K562 (cell line): Measurements from ENCODE around the gene PPP1R10. TPM values are rescaled to one million over a fixed set of nuclear protein-coding genes. Genes with fewer than 3 reads are reported as not detected.

Experiments
- CEBPG ChIP-seq, 3 experiments: fragments of 200-800 bp in 1 of 3; sonication (Bioruptor generic) in 1 of 3; sonication (generic) in 1 of 3; formaldehyde crosslinking in 1 of 3; IDR thresholded peaks in 2 of 3; conservative IDR thresholded peaks in 1 of 3; 2 replicates each; pipeline versions ENCODE4 v1.6.1 to v1.8.0; 2016 to 2022; ENCODE audit warnings: missing compliant biosample characterization in 2 of 3, missing genetic modification characterization in 2 of 3, mild to moderate bottlenecking in 1 of 3, missing genetic modification reagents in 1 of 3
- KAT8 ChIP-seq: fragments of 450-650 bp; IDR thresholded peaks from 2 replicates; pipeline ENCODE4 v1.6.1; 2016; ENCODE audit warnings: low read depth, mild to moderate bottlenecking
- L3MBTL2 ChIP-seq: fragments of 450-650 bp; IDR thresholded peaks from 2 replicates; pipeline ENCODE4 v1.6.1; 2016; ENCODE audit warnings: mild to moderate bottlenecking, moderate library complexity
- PCBP1 ChIP-seq: fragments of 200-400 bp; formaldehyde crosslinking; IDR thresholded peaks from 2 replicates; pipeline ENCODE4 v1.6.1; 2018; ENCODE audit warnings: mild to moderate bottlenecking, low read depth, low read length; ENCODE audit not compliant: poor library complexity, severe bottlenecking
- PHF21A ChIP-seq: fragments of 450-650 bp; IDR thresholded peaks from 2 replicates; pipeline ENCODE4 v1.6.1; 2017; ENCODE audit warnings: low read depth, borderline replicate concordance
- POLR2G ChIP-seq: fragments of 200-400 bp; formaldehyde crosslinking; IDR thresholded peaks from 2 replicates; pipeline ENCODE4 v1.6.1; 2017; ENCODE audit warnings: low read depth, mild to moderate bottlenecking, antibody characterized with exemption, low read length, moderate library complexity
- RBM39 ChIP-seq: fragments of 200-400 bp; formaldehyde crosslinking; optimal IDR thresholded peaks from 2 replicates; pipeline ENCODE3; 2018; ENCODE audit warnings: low read depth, low read length
- SETDB1 ChIP-seq: IDR thresholded peaks from one replicate; pipeline ENCODE4 v1.6.1; 2012; ENCODE audit warnings: low read length, control low read depth, inconsistent platforms
- SMARCE1 ChIP-seq: fragments of 450-650 bp; IDR thresholded peaks from 2 replicates; pipeline ENCODE4 v1.7.1; 2016; ENCODE audit warnings: mild to moderate bottlenecking
- TCF3 ChIP-seq: sonication (generic); formaldehyde crosslinking; IDR thresholded peaks from 2 replicates; pipeline ENCODE4 v1.4.0; 2020; ENCODE audit warnings: mild to moderate bottlenecking, missing genetic modification reagents
- YBX1 ChIP-seq: fragments of 450-650 bp; IDR thresholded peaks from 2 replicates; pipeline ENCODE4 v1.7.1; 2016; ENCODE audit warnings: mild to moderate bottlenecking
- ZBED1 ChIP-seq: IDR thresholded peaks from 2 replicates; pipeline ENCODE4 v1.6.1; 2014
- ZNF124 ChIP-seq: sonication (generic); formaldehyde crosslinking; IDR thresholded peaks from 2 replicates; pipeline ENCODE4 v1.8.1; 2022; ENCODE audit warnings: missing genetic modification reagents
- ZNF436 ChIP-seq: fragments of 250-450, 450-650 bp; sonication (Bioruptor Pico); formaldehyde crosslinking; IDR thresholded peaks from 2 replicates; pipeline ENCODE4 v1.7.0; 2020; ENCODE audit warnings: mild to moderate bottlenecking
- ZNF57 ChIP-seq: fragments of 450-650 bp; formaldehyde crosslinking; IDR thresholded peaks from 2 replicates; pipeline ENCODE4 v1.4.0; 2020; ENCODE audit warnings: mild to moderate bottlenecking, moderate library complexity
- polyA plus RNA-seq, 8 experiments: library from polyadenylated mRNA; depleted of rRNA in 4 of 8; stranded (reverse) in 5 of 8; unstranded in 3 of 8; fragments of >200 nt; fragmentation: Nextera tagmentation in 2 of 8; fragmentation: Illumina TruSeq in 1 of 8; extraction: Ambion mirVana in 2 of 8; extraction: Trizol in 1 of 8; gene quantifications; 2 replicates each; pipeline versions ENCODE4 v1.2.1 to v1.2.3, GENCODE V29; 2011 to 2014; ENCODE audit warnings: inconsistent platforms in 1 of 8, missing spikeins in 1 of 8
- total RNA-seq, 7 experiments: library from RNA; depleted of rRNA in 6 of 7; stranded (reverse); fragments of >200 nt in 6 of 7; fragmentation: Illumina TruSeq in 2 of 7; extraction: Trizol in 2 of 7; gene quantifications; 2 replicates each; pipeline versions ENCODE4 v1.2.1 to v1.2.3, GENCODE V29; 2011 to 2021; ENCODE audit warnings: low replicate concordance in 1 of 7
- TF ChIP-seq, protein P1 (sequence below), 2 experiments: fragments of 450-650 bp in 1 of 2; sonication (generic) in 1 of 2; formaldehyde crosslinking in 1 of 2; IDR thresholded peaks; 2 replicates each; pipeline versions ENCODE4 v1.7.1 to v1.9.0; 2016 to 2022; ENCODE audit warnings: inconsistent platforms in 1 of 2, mild to moderate bottlenecking in 1 of 2, missing genetic modification reagents in 1 of 2
- TF ChIP-seq, protein P2 (sequence below): sonication (generic); formaldehyde crosslinking; IDR thresholded peaks from 2 replicates; pipeline ENCODE4 v1.8.0; 2023; ENCODE audit warnings: mild to moderate bottlenecking, missing genetic modification reagents

The PPP1R10 gene
- total and polyA plus RNA-seq, 9 of the 15 experiments (the other 6 are each of a cell fraction or from before 2014, with no cell fraction given): 14.1 to 65.5 (median 32.6) TPM

- TF ChIP-seq, protein P1, sequence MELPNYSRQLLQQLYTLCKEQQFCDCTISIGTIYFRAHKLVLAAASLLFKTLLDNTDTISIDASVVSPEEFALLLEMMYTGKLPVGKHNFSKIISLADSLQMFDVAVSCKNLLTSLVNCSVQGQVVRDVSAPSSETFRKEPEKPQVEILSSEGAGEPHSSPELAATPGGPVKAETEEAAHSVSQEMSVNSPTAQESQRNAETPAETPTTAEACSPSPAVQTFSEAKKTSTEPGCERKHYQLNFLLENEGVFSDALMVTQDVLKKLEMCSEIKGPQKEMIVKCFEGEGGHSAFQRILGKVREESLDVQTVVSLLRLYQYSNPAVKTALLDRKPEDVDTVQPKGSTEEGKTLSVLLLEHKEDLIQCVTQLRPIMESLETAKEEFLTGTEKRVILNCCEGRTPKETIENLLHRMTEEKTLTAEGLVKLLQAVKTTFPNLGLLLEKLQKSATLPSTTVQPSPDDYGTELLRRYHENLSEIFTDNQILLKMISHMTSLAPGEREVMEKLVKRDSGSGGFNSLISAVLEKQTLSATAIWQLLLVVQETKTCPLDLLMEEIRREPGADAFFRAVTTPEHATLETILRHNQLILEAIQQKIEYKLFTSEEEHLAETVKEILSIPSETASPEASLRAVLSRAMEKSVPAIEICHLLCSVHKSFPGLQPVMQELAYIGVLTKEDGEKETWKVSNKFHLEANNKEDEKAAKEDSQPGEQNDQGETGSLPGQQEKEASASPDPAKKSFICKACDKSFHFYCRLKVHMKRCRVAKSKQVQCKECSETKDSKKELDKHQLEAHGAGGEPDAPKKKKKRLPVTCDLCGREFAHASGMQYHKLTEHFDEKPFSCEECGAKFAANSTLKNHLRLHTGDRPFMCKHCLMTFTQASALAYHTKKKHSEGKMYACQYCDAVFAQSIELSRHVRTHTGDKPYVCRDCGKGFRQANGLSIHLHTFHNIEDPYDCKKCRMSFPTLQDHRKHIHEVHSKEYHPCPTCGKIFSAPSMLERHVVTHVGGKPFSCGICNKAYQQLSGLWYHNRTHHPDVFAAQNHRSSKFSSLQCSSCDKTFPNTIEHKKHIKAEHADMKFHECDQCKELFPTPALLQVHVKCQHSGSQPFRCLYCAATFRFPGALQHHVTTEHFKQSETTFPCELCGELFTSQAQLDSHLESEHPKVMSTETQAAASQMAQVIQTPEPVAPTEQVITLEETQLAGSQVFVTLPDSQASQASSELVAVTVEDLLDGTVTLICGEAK (IDR thresholded peaks at IDR 0.05): no peak
- TF ChIP-seq, protein P1 (CRISPR knock-in tag; IDR thresholded peaks at IDR 0.05): no peak
- TF ChIP-seq, protein P2, sequence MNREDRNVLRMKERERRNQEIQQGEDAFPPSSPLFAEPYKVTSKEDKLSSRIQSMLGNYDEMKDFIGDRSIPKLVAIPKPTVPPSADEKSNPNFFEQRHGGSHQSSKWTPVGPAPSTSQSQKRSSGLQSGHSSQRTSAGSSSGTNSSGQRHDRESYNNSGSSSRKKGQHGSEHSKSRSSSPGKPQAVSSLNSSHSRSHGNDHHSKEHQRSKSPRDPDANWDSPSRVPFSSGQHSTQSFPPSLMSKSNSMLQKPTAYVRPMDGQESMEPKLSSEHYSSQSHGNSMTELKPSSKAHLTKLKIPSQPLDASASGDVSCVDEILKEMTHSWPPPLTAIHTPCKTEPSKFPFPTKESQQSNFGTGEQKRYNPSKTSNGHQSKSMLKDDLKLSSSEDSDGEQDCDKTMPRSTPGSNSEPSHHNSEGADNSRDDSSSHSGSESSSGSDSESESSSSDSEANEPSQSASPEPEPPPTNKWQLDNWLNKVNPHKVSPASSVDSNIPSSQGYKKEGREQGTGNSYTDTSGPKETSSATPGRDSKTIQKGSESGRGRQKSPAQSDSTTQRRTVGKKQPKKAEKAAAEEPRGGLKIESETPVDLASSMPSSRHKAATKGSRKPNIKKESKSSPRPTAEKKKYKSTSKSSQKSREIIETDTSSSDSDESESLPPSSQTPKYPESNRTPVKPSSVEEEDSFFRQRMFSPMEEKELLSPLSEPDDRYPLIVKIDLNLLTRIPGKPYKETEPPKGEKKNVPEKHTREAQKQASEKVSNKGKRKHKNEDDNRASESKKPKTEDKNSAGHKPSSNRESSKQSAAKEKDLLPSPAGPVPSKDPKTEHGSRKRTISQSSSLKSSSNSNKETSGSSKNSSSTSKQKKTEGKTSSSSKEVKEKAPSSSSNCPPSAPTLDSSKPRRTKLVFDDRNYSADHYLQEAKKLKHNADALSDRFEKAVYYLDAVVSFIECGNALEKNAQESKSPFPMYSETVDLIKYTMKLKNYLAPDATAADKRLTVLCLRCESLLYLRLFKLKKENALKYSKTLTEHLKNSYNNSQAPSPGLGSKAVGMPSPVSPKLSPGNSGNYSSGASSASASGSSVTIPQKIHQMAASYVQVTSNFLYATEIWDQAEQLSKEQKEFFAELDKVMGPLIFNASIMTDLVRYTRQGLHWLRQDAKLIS (CRISPR knock-in tag): no peak
- no peak for TF ChIP-seq PHF21A
- no peak for TF ChIP-seq SETDB1
- TF ChIP-seq ZNF57 (CRISPR knock-in tag): no peak
- TF ChIP-seq YBX1: no peak
- no peak for TF ChIP-seq KAT8
- no peak for TF ChIP-seq RBM39
- no peak for TF ChIP-seq L3MBTL2
- no peak for TF ChIP-seq SMARCE1
- no peak for TF ChIP-seq ZNF124 (CRISPR knock-in tag)
- no peak for TF ChIP-seq ZNF436
- 0 out of 2 replicates have a peak, but pooled peaks have one; percentile 57 for TF ChIP-seq ZBED1
- no peak for TF ChIP-seq TCF3 (CRISPR knock-in tag)
- TF ChIP-seq CEBPG (CRISPR knock-in tag; IDR thresholded peaks at IDR 0.05): no peak
- TF ChIP-seq CEBPG (tag; conservative IDR thresholded peaks at IDR 0.05 in 1 of 2, IDR thresholded peaks at IDR 0.05 in 1 of 2): no peak
- TF ChIP-seq POLR2G: peak; percentile 61; the same call in 1 of the 2 replicates
- no peak for TF ChIP-seq PCBP1
Observed at GRCh38 chr6:30600451-30600961, 16.5 kb downstream of the PPP1R10 start (continued).
